GM19455 (cell line): Measurements from ENCODE around the gene ZDHHC17.

Source experiments
- ATAC-seq: cut with Tn5 transposase; IDR thresholded peaks from one replicate; pipeline ENCODE4 v1.9.1; 2021; ENCODE audit not compliant: unreplicated experiment

Gene ZDHHC17

GRCh38 chr12:76811976-76812375, 48.1 kb downstream of the ZDHHC17 start:
- no peak for ATAC-seq

DNA sequence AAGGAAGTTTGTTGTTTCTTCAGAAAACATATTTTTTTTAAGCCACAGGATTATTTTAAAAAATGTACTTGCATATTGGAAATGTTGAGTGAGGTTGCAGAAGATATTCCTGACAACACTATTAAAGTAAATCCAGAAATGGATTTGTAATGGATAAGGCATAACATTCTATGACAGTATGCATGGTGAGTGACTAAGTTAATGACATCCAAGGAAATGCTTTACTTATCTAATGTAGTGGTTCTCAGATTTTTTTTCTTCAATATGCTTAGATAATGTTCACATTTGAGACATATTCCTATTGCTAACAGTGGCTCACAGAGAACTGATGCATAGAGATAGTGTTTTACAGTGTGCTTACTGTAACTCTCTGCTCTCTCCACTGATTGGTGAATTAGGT, 49.4 kb downstream of the ZDHHC17 start:
- ATAC-seq: no peak

DNA sequence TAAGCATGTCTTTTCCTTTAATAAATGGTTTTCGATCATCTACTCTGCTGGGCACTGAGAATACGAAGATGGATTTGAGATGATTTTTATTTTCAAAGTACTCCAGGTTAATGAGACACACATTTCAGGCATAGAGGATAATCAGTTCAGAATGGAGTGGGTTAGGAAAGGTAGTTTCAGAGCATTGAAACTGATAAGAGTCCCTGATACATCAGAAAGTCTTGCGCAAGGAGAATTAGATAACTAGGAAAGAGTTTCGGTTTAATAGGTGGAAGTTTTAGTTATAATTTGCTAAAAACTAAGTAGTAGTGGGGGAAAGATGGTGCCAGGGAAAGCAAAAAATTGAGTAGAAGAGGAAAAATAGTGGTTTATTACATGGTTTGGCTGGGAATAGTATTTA, 50.1 kb downstream of the ZDHHC17 start:
- ATAC-seq: no peak

- ATAC-seq: no peak
These were observed 57.1 kb downstream of the ZDHHC17 start for GRCh38 chr12:76820888-76821482.

DNA sequence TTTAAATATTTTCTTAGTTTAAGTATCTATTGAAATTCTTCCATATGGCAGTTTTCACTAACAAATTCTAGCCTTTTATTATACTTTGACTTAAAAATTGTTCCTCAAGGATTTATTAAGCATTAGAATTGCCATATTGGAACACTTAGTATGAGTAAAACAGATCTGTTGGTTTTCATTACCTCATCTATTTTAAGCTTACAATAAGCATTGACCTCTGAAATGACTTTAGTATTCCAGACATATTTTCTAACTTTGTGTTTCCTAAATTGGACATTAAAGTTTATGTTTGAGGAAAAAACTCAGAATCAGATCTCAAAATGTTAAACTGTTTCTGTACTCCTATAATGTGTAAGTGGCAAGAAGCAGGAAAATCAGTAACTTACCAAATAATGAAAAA, 66.5 kb downstream of the ZDHHC17 start:
- no peak for ATAC-seq

- no peak for ATAC-seq
These were observed 72.7 kb downstream of the ZDHHC17 start for GRCh38 chr12:76836633-76837032.

GRCh38 chr12:76847260-76847659, 83.3 kb downstream of the ZDHHC17 start:
- no peak for ATAC-seq

- no peak for ATAC-seq
These were observed 84.2 kb downstream of the ZDHHC17 start for GRCh38 chr12:76848132-76848531.

- no peak for ATAC-seq
These were observed 88.2 kb downstream of the ZDHHC17 start for GRCh38 chr12:76852106-76852505.

DNA sequence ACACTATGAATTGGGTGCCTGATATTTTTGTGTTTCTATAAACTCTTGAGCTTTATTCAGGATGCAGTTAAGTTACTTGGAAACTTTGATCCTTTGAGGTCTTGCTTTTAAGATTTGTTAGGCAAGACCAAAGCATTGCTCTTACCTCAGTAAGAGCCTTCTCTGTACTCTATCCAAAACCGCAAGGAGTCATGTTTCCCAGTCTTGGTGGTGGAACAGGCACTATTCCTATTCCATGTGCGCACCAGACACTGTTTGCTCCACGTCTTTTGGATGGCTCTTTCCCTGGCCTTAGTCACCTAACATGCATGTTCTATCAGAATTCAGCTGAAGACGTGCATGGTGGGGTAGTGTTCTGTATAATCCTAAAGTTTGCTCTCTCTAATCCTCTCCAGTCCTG, 91.4 kb downstream of the ZDHHC17 start:
- ATAC-seq: no peak

DNA sequence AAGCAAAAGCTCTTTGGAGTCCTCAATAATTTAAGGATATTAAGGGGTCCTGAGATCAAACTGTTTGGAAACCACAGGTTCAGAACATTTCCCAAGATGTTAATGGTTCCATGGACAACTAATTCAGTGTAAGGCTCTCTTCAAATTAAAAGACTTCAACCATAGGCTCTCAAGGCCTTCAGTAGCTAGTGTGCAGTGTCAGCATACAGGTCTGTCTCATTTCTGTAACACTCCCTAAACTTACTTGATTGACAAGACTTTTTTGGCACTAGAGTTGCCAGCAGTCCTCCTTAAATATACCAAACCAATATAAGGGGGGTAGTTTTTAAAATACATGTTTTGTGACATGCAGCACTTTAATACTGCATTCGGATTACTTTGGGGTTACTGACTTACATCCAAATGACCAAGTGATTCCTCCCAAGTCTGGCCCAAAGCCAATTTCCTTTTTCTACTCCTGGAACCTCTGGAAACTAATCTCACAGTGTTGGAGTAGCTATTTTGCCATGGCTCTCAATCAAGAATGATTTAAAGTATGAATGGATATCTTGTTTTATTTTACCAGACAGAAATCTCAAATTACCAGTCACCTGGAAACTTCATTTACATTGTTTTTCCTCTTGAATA, 92.2 kb downstream of the ZDHHC17 start:
- no peak for ATAC-seq

GRCh38 chr12:76859611-76860010, 95.7 kb downstream of the ZDHHC17 start:
- ATAC-seq: no peak

DNA sequence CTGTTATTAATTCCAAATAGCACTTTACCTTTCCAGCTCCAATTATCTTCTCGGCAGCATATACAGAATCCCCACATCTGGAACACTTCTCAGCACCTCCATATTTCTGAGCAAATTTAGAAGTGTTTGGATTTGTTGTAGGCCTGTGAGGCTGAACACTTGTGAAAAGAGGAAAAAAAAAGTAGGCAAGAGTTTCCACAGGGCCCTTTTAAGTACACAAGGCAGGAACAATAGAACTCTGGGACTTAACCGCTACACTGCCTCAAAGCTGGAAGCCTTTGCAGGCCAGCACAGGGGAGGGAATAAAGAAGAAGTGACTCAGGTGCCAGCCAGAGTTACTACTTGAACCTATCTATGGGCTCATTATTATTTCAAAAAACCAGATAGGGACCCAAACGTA, 96.3 kb downstream of the ZDHHC17 start:
- no peak for ATAC-seq

- ATAC-seq: no peak
These were observed 99.2 kb downstream of the ZDHHC17 start for GRCh38 chr12:76863005-76863670.

GRCh38 chr12:76863837-76864236, 99.9 kb downstream of the ZDHHC17 start:
- no peak for ATAC-seq

DNA sequence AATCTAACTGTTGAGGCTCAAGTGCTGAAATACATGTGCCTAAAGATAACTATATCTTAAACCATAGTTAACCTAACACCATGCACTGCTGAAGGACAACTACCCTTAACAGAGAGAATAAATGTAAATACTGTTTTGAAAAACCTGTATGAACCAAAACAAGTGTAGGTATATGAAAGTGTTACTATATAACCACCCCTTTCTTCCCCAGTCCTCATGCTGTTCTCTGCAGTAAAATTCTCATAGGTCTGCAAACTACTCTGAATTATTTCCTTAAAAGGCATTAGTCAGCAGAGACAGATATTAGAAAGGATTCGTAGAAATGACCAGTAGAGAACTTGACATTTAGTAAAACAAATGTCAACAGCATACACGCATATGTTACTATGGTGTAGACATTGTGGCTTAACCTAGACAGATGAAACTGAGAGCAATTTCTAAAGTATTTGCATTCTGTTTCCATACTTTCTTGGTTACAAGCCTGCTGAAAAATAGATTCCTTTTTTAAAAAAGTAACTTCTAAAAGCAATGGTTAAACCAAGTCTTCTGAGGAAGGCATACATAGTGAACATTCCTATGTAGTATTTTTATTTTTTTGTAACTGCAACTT, 101.0 kb downstream of the ZDHHC17 start:
- peak; percentile 76 for ATAC-seq

DNA sequence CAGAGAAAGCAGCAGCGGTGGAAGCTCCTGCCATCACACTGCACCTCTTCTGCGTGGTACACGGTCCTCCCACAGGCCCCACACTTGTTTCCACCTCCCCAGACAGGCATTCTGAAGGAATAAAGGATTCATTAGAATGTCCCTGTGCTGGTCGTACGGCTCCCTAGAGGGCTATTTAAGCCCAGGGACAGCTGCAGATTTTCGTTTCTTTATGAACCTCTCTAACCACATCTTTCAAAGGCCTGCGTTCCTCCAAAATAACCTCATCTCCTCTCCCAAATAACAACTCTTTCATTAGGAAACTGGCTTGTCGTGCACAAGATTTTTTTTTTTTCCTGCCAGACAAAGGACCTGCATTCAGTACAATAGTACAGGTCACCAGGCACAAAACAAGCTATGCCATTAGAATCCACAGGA, 102.2 kb downstream of the ZDHHC17 start:
- no peak for ATAC-seq

DNA sequence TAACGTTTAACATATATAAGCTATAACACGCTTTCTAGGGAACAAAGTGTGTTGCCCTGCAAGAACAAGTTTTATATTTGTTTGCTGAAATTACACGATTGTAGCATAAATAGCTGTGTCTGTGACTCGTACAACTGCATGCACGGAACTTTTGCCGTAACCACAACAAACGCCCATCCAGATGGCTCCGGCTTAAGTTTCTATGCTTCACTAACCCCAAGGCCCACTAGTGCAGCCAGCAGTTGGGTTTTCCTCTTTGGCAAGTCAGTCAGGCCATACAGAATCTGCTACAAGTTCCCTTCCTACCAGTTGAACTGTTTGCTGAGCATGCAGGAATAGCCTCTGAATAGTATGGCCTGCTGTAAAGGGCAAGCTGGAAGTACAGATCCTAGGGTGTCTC, 102.8 kb downstream of the ZDHHC17 start:
- ATAC-seq: no peak

DNA sequence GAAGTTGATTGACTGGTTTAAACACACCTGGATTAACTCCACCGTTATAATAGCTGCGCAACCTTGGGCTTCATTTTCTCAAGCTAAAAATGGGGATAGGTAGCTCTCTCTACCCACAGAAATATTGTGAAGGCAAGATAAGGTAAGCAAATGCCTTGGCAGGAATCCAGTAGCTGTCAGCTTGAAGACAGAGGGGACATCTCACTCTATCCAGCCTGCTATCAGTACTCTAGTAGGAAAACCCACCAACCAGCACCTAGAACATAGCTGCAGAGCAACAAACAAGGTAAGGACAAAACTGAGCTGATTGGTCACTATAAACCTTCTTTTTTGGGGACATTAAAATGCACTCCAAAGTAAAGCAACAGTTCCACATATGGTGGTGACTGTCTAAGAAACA, 107.2 kb downstream of the ZDHHC17 start:
- ATAC-seq: no peak

GRCh38 chr12:76871742-76872141, 107.8 kb downstream of the ZDHHC17 start:
- ATAC-seq: no peak

DNA sequence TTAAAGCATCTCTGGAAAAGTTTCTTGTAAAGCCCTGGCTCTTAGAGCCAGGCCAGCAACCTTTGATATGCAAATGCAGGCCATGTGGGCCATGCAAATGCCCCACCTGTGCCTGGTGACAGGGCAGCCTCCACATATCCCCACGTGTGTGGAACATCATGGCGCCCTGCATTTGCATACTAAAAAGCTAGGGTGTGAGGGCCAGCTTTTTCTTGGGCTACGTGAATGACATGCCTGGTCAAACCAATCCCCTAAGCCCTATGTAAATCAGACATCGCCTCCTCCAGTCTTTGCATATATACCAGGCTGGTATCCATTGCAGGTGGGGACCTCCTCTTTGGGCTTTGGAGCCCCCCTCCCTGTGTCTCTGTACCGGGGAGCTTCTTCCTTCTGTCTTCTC, 108.5 kb downstream of the ZDHHC17 start:
- no peak for ATAC-seq

DNA sequence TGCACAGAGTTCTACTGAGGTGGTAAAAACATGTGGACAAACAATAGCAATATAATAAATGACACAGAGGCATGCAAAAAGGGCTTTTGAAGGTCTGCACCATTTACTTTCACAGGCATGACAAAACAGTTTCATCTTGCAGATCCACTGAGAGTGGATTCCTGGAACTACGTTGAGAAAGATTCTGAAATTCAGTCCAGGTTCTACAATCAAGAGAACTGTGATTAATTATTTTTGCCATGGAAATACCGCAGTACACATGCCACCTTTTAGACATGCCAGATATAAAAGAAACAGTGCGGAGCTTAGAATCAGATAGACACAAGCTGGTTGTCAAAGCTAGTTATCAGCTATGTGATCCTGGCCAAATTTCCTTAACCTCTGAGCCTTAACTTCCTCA, 110.1 kb downstream of the ZDHHC17 start:
- no peak for ATAC-seq
